ENCODE results near the gene SUZ12. TPM values are rescaled to one million over a fixed set of nuclear protein-coding genes. Genes with fewer than 3 reads are reported as not detected.
"Not testable (repeated sequence)": the region's sequence is repeated elsewhere in the genome, so short reads cannot be mapped to it uniquely, and the experiment has no call there.

SUZ12 gene
- total RNA-seq, 3 donors from 2014 or later (not counting 1 experiment from before 2014, with no cell fraction given): 31.5 to 37.0 (median 32.3) TPM

GRCh38 chr17:32019228-32019627 lies 82.4 kb downstream of the SUZ12 start:
- no peak overlapping the region for H3K27ac Mint-ChIP-seq
- WGBS (ENCODE audit: insufficient coverage): no CpG with 5 or more reads among the region's 1 CpG
- no peak for ATAC-seq
- H3K9me3 ChIP-seq (ENCODE audit: control insufficient read depth, insufficient read depth, low read length): no peaks in the 10 kb centered on the region
- intact Hi-C loops (cut with micrococcal nuclease): no loop called here
- peaks cover 3% of the 10 kb centered on the region for H3K4me1 ChIP-seq (ENCODE audit: control insufficient read depth, insufficient read depth, low read length)
- no peaks in the 10 kb centered on the region for H3K27me3 Mint-ChIP-seq (ENCODE audit: low read depth in 2 of 2)
- H3K27me3 ChIP-seq (ENCODE audit: control insufficient read depth, insufficient read depth, low read length): no peaks in the 10 kb centered on the region
- no peaks in the 10 kb centered on the region for H3K9me3 Mint-ChIP-seq
- no peak for TF ChIP-seq CTCF (IDR thresholded peaks at IDR 0.05)
- peaks cover 17 to 23% of the 10 kb centered on the region in 2 donors for H3K4me1 Mint-ChIP-seq
- no peak overlapping the region for H3K4me3 Mint-ChIP-seq
- peaks cover 19% of the 10 kb centered on the region for H3K36me3 ChIP-seq (ENCODE audit: control insufficient read depth, insufficient read depth, low read length)
- no peak overlapping the region for H3K27ac ChIP-seq (ENCODE audit: low read length)
- no peak for DNase-seq
- H3K36me3 Mint-ChIP-seq: no peaks in the 10 kb centered on the region
- H3K4me3 ChIP-seq (ENCODE audit: low read length): no peak overlapping the region

GRCh38 chr17:32020943-32021614 lies 84.3 kb downstream of the SUZ12 start:
- no peak overlapping the region for H3K4me3 Mint-ChIP-seq
- intact Hi-C loops (cut with micrococcal nuclease): no loop called here
- no peak overlapping the region for H3K27ac Mint-ChIP-seq
- H3K27me3 ChIP-seq (ENCODE audit: control insufficient read depth, insufficient read depth, low read length): no peaks in the 10 kb centered on the region
- H3K27ac ChIP-seq (ENCODE audit: low read length): no peak overlapping the region
- H3K36me3 Mint-ChIP-seq: no peaks in the 10 kb centered on the region
- DNase-seq (no peak), ATAC-seq (no peak)
- H3K4me3 ChIP-seq (ENCODE audit: low read length): no peak overlapping the region
- no peaks in the 10 kb centered on the region for H3K27me3 Mint-ChIP-seq (ENCODE audit: low read depth in 2 of 2)
- WGBS (ENCODE audit: insufficient coverage): 98% methylated on average over 16 of the region's 16 CpGs
- H3K9me3 ChIP-seq (ENCODE audit: control insufficient read depth, insufficient read depth, low read length): no peaks in the 10 kb centered on the region
- no peaks in the 10 kb centered on the region for H3K9me3 Mint-ChIP-seq
- H3K4me1 ChIP-seq (ENCODE audit: control insufficient read depth, insufficient read depth, low read length): no peaks in the 10 kb centered on the region
- peaks cover 12 to 14% of the 10 kb centered on the region in 2 donors for H3K4me1 Mint-ChIP-seq
- no peak for TF ChIP-seq CTCF (IDR thresholded peaks at IDR 0.05)
- peaks cover 19% of the 10 kb centered on the region for H3K36me3 ChIP-seq (ENCODE audit: control insufficient read depth, insufficient read depth, low read length)

- Mint-ChIP-seq H3K4me3 (no peak overlapping the region), H3K27ac (no peak overlapping the region), H3K4me1 (peaks cover 7 to 9% of the 10 kb centered on the region in 2 donors), H3K27me3 (ENCODE audit: low read depth in 2 of 2) (no peaks in the 10 kb centered on the region), H3K36me3 (no peaks in the 10 kb centered on the region), H3K9me3 (no peaks in the 10 kb centered on the region)
- DNase-seq (no peak), ATAC-seq (no peak)
- WGBS (ENCODE audit: insufficient coverage): 97% methylated on average over 7 of the region's 7 CpGs
- Histone ChIP-seq H3K36me3 (ENCODE audit: control insufficient read depth, insufficient read depth, low read length) (peaks cover 19% of the 10 kb centered on the region), H3K27me3 (ENCODE audit: control insufficient read depth, insufficient read depth, low read length) (no peaks in the 10 kb centered on the region), H3K9me3 (ENCODE audit: control insufficient read depth, insufficient read depth, low read length) (no peaks in the 10 kb centered on the region), H3K27ac (ENCODE audit: low read length) (no peak overlapping the region), H3K4me1 (ENCODE audit: control insufficient read depth, insufficient read depth, low read length) (no peaks in the 10 kb centered on the region), H3K4me3 (ENCODE audit: low read length) (no peak overlapping the region)
- no peak for TF ChIP-seq CTCF (IDR thresholded peaks at IDR 0.05)
- intact Hi-C loops (cut with micrococcal nuclease): no loop called here
These were observed 84.8 kb downstream of the SUZ12 start for GRCh38 chr17:32021615-32021955.

GRCh38 chr17:32022554-32022953 lies 85.7 kb downstream of the SUZ12 start:
- DNase-seq; intact Hi-C loops (cut with micrococcal nuclease); H3K9me3 ChIP-seq (ENCODE audit: control insufficient read depth, insufficient read depth, low read length); H3K4me3 Mint-ChIP-seq; ATAC-seq; H3K4me1 ChIP-seq (ENCODE audit: control insufficient read depth, insufficient read depth, low read length); H3K9me3 Mint-ChIP-seq; H3K27me3 ChIP-seq (ENCODE audit: control insufficient read depth, insufficient read depth, low read length); H3K4me3 ChIP-seq (ENCODE audit: low read length); H3K27me3 Mint-ChIP-seq (ENCODE audit: low read depth in 2 of 2); H3K36me3 Mint-ChIP-seq; H3K27ac ChIP-seq (ENCODE audit: low read length); H3K4me1 Mint-ChIP-seq: not testable (repeated sequence)
- H3K27ac Mint-ChIP-seq: peak overlapping the region in 1 of 2 donors; percentile 50
- WGBS (ENCODE audit: insufficient coverage): 94% methylated on average over 2 of the region's 5 CpGs
- H3K36me3 ChIP-seq (ENCODE audit: control insufficient read depth, insufficient read depth, low read length): peaks cover 19% of the 10 kb centered on the region

GRCh38 chr17:32027271-32027670 lies 90.5 kb downstream of the SUZ12 start:
- H3K27me3 ChIP-seq (ENCODE audit: control insufficient read depth, insufficient read depth, low read length); H3K4me1 Mint-ChIP-seq; H3K27ac Mint-ChIP-seq; H3K27ac ChIP-seq (ENCODE audit: low read length); H3K4me3 ChIP-seq (ENCODE audit: low read length); H3K9me3 ChIP-seq (ENCODE audit: control insufficient read depth, insufficient read depth, low read length); intact Hi-C loops (cut with micrococcal nuclease); H3K4me1 ChIP-seq (ENCODE audit: control insufficient read depth, insufficient read depth, low read length); DNase-seq; H3K4me3 Mint-ChIP-seq; H3K36me3 Mint-ChIP-seq; ATAC-seq; H3K36me3 ChIP-seq (ENCODE audit: control insufficient read depth, insufficient read depth, low read length); H3K27me3 Mint-ChIP-seq (ENCODE audit: low read depth in 2 of 2); H3K9me3 Mint-ChIP-seq: not testable (repeated sequence)
- 96% methylated on average over 3 of the region's 4 CpGs for WGBS (ENCODE audit: insufficient coverage)
